Testis (tissue), 3 donors: ENCODE data around the gene STON2. TPM values are rescaled to one million over a fixed set of nuclear protein-coding genes. Genes with fewer than 3 reads are reported as not detected.

Experiments
- DNase-seq: peaks from one replicate; pipeline ENCODE4 v3.0.0-alpha.2; 2019
- H3K27ac ChIP-seq, 2 donors: fragments of 200-600 bp; sonication (generic); one replicate each; pipeline ENCODE4 v1.5.1; 2019
- H3K27me3 ChIP-seq: fragments of 200-600 bp; sonication (generic); one replicate; pipeline ENCODE4 v1.5.1; 2019
- H3K36me3 ChIP-seq: fragments of 200-600 bp; sonication (generic); one replicate; pipeline ENCODE4 v1.5.1; 2017; ENCODE audit warnings: low read depth; ENCODE audit errors: missing control alignments
- H3K4me1 ChIP-seq: fragments of 200-600 bp; sonication (generic); one replicate; pipeline ENCODE4 v1.5.1; 2019
- H3K4me3 ChIP-seq, 2 donors: fragments of 200-600 bp; sonication (generic); one replicate each; pipeline ENCODE4 v1.5.1; 2017 to 2019
- H3K9me3 ChIP-seq: fragments of 200-600 bp; sonication (generic); one replicate; pipeline ENCODE4 v1.5.1; 2017
- POLR2A ChIP-seq: fragments of 450-650 bp; IDR thresholded peaks from one replicate; pipeline ENCODE4 v1.6.1; 2017; ENCODE audit warnings: antibody characterized with exemption, mild to moderate bottlenecking, moderate library complexity
- WGBS, 2 donors: methylation state at CpG; one replicate each; pipeline ENCODE4 v1.1.5; 2018; 5-methylcytosine and 5-hydroxymethylcytosine counted together
- intact Hi-C: fragments of 100-400 bp; cut with DNase I; formaldehyde crosslinking; loops from one replicate; pipeline ENCODE4 v1.15.1; 2023; ENCODE audit warnings: low total_unique reads
- polyA plus RNA-seq: library from polyadenylated mRNA; stranded (reverse); fragments of 350-450 nt; fragmentation: Illumina TruSeq; extraction: RNeasy Lipid Tissue Mini Kit (QIAGEN cat#74804); gene quantifications from one replicate; pipeline ENCODE4 v1.2.3, GENCODE V29; 2014; ENCODE audit warnings: low read depth, low replicate concordance; ENCODE audit not compliant: insufficient read depth
- total RNA-seq, 2 donors: library from RNA; depleted of rRNA; stranded (reverse); fragments of >200 nt; gene quantifications; one replicate each; pipeline ENCODE4 v1.2.3, GENCODE V29; 2016
- TF ChIP-seq, protein P1 (sequence below), 3 experiments: fragments of 450-650 bp in 2 of 3; fragments of 200-600 bp in 1 of 3; sonication (generic) in 1 of 3; IDR thresholded peaks; one replicate each; pipeline ENCODE4 v1.5.1; 2016 to 2019; ENCODE audit warnings: antibody characterized with exemption in 3 of 3, mild to moderate bottlenecking in 2 of 3, moderate library complexity in 1 of 3

STON2 gene
- total and polyA plus RNA-seq, 3 donors from 2014 or later: 8.3 to 38.5 (median 22.8) TPM

DNA sequence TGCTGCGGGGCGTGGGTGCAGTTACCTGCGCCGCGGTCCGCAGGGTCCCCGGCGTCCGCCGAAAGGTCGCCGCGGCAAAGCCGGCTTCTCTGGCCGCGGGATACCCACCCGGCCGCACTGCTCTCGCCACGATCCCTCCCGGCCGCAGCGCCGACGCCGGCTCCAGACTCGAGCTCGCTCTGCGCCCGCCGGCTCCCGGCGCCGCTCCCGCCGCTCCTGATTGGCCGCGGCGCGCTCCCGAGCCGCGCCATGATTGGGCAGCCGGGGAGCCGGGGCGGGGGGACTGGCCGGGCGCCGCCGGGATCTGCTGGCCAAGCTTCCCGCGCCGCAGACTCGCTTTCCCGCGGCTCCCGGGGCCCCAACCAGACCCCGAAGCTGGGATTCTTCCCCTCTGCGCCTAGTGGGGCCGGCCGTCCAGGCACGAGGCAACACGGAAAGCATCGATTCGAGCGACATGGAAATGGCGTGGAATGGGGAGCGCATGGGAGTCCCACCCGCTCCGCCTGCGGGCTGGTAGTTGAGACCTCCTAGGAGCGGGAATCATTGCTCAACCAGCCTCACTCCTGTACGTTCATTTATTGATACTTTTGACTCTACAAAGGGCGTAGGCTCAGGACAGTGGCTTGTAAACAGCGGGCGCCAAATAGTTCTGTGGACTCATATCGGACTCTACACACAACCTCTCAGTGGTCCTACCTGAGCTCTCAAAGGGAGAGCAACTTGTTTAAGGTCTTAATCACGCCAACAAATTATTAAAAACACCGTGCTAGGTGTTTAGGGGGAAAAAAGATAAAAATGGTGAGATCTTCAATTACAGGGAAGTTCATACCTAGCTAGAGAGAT, 36.4 kb upstream of the STON2 start:
- no peaks in the 10 kb centered on the region for H3K27me3 ChIP-seq
- H3K27ac ChIP-seq: peak overlapping the region in 1 of 2 donors; percentile 62
- no peaks in the 10 kb centered on the region for H3K9me3 ChIP-seq
- TF ChIP-seq, protein P1, sequence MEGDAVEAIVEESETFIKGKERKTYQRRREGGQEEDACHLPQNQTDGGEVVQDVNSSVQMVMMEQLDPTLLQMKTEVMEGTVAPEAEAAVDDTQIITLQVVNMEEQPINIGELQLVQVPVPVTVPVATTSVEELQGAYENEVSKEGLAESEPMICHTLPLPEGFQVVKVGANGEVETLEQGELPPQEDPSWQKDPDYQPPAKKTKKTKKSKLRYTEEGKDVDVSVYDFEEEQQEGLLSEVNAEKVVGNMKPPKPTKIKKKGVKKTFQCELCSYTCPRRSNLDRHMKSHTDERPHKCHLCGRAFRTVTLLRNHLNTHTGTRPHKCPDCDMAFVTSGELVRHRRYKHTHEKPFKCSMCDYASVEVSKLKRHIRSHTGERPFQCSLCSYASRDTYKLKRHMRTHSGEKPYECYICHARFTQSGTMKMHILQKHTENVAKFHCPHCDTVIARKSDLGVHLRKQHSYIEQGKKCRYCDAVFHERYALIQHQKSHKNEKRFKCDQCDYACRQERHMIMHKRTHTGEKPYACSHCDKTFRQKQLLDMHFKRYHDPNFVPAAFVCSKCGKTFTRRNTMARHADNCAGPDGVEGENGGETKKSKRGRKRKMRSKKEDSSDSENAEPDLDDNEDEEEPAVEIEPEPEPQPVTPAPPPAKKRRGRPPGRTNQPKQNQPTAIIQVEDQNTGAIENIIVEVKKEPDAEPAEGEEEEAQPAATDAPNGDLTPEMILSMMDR (IDR thresholded peaks at IDR 0.05): no peak
- TF ChIP-seq POLR2A: no peak
- WGBS, 2 donors: 3 to 12% methylated on average over 7 to 12 of the region's 79 CpGs
- peak; percentile 81 for DNase-seq
- H3K36me3 ChIP-seq: no peaks in the 10 kb centered on the region
- H3K4me3 ChIP-seq: peak overlapping the region; percentile 68 to 70
- intact Hi-C loops: no loop called here
- H3K4me1 ChIP-seq: peaks cover 16% of the 10 kb centered on the region

DNA sequence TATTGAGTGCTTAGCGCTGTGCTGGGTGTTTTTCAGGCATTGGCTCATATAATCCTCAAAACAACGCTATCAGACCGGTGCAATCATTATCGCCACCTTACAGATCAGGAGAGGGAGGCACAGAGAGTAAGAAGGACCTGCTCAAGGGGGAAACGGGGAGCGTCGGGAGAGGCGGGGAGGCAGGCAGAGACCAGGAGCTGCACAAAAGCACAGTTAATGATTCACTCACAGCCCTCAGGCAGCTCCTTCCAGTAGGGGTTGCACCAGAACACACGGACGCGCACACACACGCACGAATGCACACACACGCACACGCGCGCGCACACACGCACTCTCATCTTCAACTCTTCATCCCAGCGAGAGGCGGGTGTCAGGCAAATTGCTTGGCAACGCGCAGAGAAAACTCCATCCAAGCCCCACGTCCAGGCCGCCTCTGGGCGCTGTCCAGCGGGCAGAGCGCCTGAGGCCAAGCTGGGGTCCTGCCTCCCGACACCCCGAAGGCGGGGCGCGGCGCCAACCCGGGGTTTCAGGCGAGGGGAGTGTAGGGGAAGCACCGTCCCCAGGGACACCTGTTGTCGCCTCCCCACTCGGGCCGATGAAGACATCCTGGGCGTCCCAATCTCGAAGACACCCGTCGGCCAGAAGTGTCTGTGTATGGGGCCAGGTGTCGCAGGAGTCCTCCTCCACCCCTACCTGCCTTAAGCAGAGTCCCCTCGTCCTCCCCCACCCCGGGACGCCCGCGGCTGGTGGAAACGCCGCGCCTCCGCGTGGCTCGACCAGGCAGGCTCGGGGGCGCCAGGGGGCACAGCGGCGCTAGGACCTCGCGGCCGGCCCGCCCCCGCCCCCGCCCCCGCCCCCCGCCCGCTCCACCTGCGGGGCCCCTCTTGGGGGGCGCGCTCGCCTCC, 35.5 kb upstream of the STON2 start:
- TF ChIP-seq, protein P1 (IDR thresholded peaks at IDR 0.05): no peak
- TF ChIP-seq POLR2A: no peak
- peak; percentile 46 for DNase-seq

DNA sequence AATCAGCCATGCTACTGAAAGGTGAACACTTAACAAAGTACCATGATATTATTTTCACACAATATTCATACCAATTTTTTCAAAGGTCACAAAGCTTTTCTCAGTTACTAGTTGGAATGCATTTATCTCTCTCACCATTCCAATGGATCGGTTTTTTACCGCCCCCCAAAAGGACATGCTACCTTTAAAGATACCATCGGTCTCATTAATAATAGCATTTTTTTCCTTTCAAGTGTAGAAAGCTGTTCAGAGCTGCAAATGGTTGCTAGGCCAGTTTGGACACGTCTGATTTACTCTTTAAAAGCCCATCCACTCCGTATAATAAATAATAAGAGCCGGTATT, 34.9 kb upstream of the STON2 start:
- no peak overlapping the region for H3K27ac ChIP-seq
- WGBS, 2 donors: 5 to 6% methylated on average over 6 of the region's 6 CpGs
- TF ChIP-seq, protein P1 (IDR thresholded peaks at IDR 0.05): no peak
- TF ChIP-seq POLR2A: no peak

More for the DNA sequence above, 35.5 kb upstream of the STON2 start:
- Histone ChIP-seq H3K4me1 (peaks cover 16% of the 10 kb centered on the region), H3K36me3 (no peaks in the 10 kb centered on the region), H3K27ac (peak overlapping the region in 1 of 2 donors; percentile 62), H3K4me3 (peak overlapping the region; percentile 68 to 70), H3K9me3 (no peaks in the 10 kb centered on the region), H3K27me3 (no peaks in the 10 kb centered on the region)
- WGBS, 2 donors: 0 to 3% methylated on average over 9 to 42 of the region's 73 CpGs
- intact Hi-C loops: no loop called here

DNA sequence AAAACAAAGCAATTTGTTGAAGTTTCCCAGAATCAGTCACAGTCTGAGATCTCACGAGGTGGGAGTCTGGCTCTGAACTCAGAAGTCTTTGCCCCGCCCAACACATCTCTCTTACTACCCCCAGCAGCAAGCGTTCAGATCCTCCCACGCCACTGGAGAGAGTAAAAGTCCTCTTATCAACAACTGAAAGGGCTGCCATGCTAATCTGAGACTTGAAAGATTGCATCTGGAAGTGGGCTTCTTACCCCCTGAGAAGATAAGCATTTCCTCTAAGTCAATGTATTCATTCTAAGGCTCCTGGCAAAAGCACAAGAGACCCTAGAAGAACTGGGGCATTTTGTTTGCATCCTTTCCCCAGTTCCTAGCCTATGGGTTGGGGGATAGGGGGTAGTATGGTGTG, 34.1 kb upstream of the STON2 start:
- DNase-seq: no peak
- H3K27ac ChIP-seq: no peak overlapping the region
- H3K27me3 ChIP-seq: no peaks in the 10 kb centered on the region
- intact Hi-C loops: no loop called here
- no peak overlapping the region for H3K4me3 ChIP-seq
- H3K36me3 ChIP-seq: no peaks in the 10 kb centered on the region
- no peaks in the 10 kb centered on the region for H3K9me3 ChIP-seq
- peaks cover 16% of the 10 kb centered on the region for H3K4me1 ChIP-seq
- 40 to 50% methylated on average over 4 of the region's 4 CpGs for WGBS, 2 donors
- TF ChIP-seq POLR2A: no peak
- TF ChIP-seq, protein P1 (IDR thresholded peaks at IDR 0.05): no peak

More for the DNA sequence above, 34.9 kb upstream of the STON2 start:
- Histone ChIP-seq H3K9me3 (no peaks in the 10 kb centered on the region), H3K4me3 (peak overlapping the region; percentile 68 to 70), H3K4me1 (peaks cover 16% of the 10 kb centered on the region), H3K36me3 (no peaks in the 10 kb centered on the region), H3K27me3 (no peaks in the 10 kb centered on the region)
- no peak for DNase-seq
- intact Hi-C loops: no loop called here
